GM19193 (cell line): ENCODE results near the gene LEUTX.
A peak's percentile ranks its signal among the peaks of the same experiment; 100 is the strongest.

ENCODE experiments used
- POLR2A ChIP-seq: IDR thresholded peaks from 4 replicates; pipeline ENCODE4 v1.6.1; 2011; ENCODE audit not compliant: insufficient read depth, insufficient read length; ENCODE audit errors: extremely low read depth

Gene LEUTX

DNA sequence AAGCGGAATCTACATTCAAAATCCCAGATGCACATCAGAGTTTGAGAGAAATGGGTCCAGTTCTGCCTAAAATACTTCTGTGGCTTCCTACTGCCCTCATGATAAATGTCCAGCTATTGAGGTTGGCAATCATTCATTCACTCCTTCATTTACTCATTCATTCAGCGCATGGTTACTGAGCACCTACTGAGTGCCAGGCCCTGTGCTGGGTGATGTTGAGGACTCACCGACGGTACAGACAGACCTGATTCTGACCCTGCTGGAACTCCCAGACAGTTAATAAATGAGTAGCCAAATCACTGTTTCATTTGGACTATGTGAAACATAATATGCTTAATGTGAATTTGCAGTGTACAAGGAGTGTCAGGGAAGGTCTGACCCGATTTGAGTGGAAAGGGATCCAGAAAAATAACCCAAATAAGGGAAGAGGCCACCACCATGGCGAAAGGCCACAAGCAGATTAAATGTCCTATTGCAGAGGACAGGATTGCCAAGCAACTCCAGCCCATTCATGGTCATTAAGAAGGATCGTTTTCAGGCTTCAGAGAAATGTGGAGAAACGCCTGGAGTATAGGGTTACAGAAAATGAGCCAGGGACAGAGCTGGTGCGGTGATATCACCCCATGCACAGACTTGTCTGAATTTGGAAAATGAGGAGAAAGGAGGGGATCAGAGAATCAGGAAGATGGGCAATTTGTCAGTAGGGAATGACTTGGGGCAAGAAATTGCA, 34.8 kb downstream of the LEUTX start:
- no peak for TF ChIP-seq POLR2A

GRCh38 chr19:39814595-39814994, 35.9 kb downstream of the LEUTX start:
- TF ChIP-seq POLR2A, result no peak

- TF ChIP-seq POLR2A, result no peak
Observed at GRCh38 chr19:39816287-39817048, 37.8 kb downstream of the LEUTX start.

DNA sequence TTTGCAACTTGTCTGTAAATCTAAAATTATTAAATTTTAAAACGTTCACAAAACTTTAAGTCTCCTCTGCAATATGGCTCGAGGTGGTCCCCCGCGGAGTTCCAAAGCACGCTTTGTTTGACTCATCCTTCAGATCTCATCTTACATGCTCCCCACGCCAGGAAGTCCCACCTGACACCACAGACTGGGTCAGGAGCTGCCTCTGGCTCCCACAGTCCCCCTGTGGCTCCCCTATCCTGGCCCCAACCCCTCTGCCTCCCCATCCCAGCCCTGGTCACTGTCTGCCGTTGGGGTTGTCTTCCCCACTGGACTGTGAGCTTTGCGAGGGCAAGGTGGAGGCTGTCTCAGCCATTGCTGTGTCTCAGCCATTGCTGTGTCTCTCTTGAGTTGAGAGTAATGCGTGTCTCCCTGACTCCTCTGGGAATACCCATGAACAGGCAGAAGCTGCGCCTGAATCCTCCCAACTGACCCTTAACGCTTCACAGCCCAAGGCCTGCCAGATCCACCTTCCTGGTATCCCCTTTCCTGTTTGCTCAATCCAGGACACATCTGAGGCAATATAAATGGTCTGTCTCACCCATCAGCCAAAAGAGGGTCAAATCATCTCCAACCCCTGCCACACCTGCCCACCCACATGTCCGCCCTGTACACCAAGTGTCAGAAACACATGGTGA, 39.4 kb downstream of the LEUTX start:
- TF ChIP-seq POLR2A, result no peak

GRCh38 chr19:39818626-39819097, 40.0 kb downstream of the LEUTX start:
- peak; percentile 29 for TF ChIP-seq POLR2A

DNA sequence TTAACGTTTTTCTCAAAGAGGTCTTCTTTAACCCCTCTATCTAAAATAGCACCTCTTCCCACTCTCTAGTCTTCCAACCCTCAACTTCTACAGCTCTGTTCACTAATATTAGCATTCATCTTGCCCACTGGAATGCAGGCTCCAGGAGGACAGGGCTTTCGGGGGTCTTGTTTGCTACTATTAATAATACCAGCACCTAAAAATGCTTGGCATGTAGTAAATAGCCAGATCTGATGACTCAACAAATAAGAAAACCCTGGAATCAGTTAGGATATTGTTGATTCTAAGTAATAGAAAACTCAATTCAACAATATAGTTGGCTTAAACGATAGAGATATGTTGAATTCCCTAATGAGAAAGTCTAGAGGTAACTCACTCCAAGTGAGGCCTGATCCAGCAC, 41.1 kb downstream of the LEUTX start:
- no peak for TF ChIP-seq POLR2A

DNA sequence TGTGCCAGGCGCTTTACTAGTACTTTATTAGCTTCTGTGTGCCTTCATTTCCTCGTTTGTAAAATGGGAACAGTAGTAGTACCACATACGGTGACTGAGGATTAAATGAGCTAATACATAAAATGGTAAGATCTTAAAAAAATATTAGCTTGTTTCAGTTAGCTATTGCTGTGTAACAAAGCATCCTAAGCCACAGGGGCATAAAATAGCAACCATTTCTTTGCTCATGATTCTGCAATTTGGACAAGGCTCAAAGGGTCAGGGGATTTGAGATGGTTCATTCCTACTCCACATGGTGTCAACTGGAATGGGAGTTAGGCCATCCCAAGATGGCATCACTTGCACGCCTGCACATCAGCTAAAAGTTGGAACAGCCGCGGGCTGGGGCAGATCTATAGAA, 42.0 kb downstream of the LEUTX start:
- no peak for TF ChIP-seq POLR2A

DNA sequence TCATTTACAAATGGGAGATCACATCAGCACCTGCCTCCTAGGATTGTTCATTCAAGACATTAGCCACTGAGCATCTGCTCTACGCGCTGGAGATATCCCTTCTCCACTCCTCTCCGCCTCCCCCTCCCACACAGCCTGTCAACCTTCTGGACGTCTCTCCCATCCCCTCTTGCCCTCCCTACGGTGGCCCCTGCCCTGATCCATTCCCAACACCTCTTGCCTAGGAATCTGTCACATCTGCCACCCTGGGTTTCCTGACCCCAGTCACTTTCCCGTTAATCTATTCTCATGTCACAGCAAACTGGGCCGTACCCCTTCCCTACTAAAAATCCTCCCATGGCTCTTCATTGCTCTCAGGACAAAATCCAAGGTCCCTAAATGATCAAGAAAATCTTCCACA, 45.0 kb downstream of the LEUTX start:
- no peak for TF ChIP-seq POLR2A

- TF ChIP-seq POLR2A, result peak; percentile 54
Observed at GRCh38 chr19:39824143-39825092, 45.8 kb downstream of the LEUTX start.

- no peak for TF ChIP-seq POLR2A
Observed at GRCh38 chr19:39825093-39825463, 46.4 kb downstream of the LEUTX start.

- no peak for TF ChIP-seq POLR2A
Observed at GRCh38 chr19:39825531-39826076, 47.0 kb downstream of the LEUTX start.

DNA sequence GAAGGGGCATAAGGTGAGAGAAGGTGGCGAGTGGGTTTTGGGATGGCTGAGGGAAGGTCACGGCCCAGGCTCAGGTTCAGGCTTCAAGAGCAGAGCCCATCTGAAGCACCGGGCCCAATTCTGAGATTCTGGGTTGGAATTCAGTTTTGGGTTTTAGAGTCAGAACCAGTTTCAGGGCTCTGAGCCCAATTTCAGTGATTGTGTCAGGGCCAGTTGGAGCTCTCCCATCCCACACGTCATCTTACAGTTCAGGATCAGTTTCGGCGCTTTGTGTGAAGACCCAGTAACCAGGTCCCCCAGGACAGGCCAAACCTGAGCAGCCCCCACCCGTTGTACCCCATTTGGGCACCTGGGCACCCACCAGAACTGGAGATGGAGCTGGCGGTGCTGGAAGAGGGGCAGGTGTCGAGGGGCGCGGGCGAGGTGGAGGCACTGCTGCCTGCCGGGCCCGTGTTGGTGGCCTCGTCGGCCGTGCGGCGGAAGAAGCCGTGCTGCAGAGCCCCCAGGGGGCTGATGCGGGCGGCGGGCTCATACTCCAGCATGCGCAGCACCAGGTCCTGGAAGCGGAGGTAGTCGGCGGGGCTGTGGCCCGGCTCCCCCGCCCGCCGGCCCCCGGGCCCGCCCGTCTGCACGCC, 47.8 kb downstream of the LEUTX start:
- TF ChIP-seq POLR2A, result no peak

- TF ChIP-seq POLR2A, result no peak
Observed at GRCh38 chr19:39827216-39827615, 48.6 kb downstream of the LEUTX start.
